H9 (cell line): ENCODE results near the gene NLRP5. TPM values are rescaled to one million over a fixed set of nuclear protein-coding genes. Genes with fewer than 3 reads are reported as not detected.

Source experiments
- DNase-seq: peaks from one replicate; pipeline ENCODE4 v3.0.0-alpha.2; 2017
- H2AFZ ChIP-seq: one replicate; pipeline ENCODE4 v1.6.1; 2013; ENCODE audit warnings: mild to moderate bottlenecking, low read length, control low read depth, moderate library complexity
- H2AK5ac ChIP-seq: 2 replicates; pipeline ENCODE4 v1.6.1; 2013; ENCODE audit warnings: low read length, control low read depth, mixed read lengths; ENCODE audit not compliant: insufficient read length
- H2BK120ac ChIP-seq: one replicate; pipeline ENCODE4 v1.6.1; 2013; ENCODE audit warnings: low read depth, mild to moderate bottlenecking, low read length, control low read depth, inconsistent platforms; ENCODE audit not compliant: poor library complexity, severe bottlenecking
- H2BK12ac ChIP-seq: 2 replicates; pipeline ENCODE4 v1.6.1; 2013; ENCODE audit warnings: low read length, control low read depth, mixed read lengths, low read depth; ENCODE audit not compliant: insufficient read length
- H2BK15ac ChIP-seq: 2 replicates; pipeline ENCODE4 v1.6.1; 2013; ENCODE audit warnings: low read depth, low read length, control low read depth
- H2BK20ac ChIP-seq: one replicate; pipeline ENCODE4 v1.6.1; 2013; ENCODE audit warnings: low read depth, mild to moderate bottlenecking, low read length, control low read depth, inconsistent platforms; ENCODE audit not compliant: poor library complexity, severe bottlenecking
- H2BK5ac ChIP-seq: 2 replicates; pipeline ENCODE4 v1.6.1; 2013; ENCODE audit warnings: low read length, control low read depth, mixed read lengths; ENCODE audit not compliant: insufficient read length
- H3K14ac ChIP-seq: 2 replicates; pipeline ENCODE4 v1.6.1; 2013; ENCODE audit warnings: low read length, control low read depth; ENCODE audit not compliant: insufficient read depth
- H3K18ac ChIP-seq: 2 replicates; pipeline ENCODE4 v1.6.1; 2013; ENCODE audit warnings: low read depth, mild to moderate bottlenecking, mixed read lengths, low read length, control low read depth; ENCODE audit not compliant: insufficient read length
- H3K23ac ChIP-seq: 2 replicates; pipeline ENCODE4 v1.6.1; 2013; ENCODE audit warnings: low read length, control low read depth, mixed read lengths, low read depth; ENCODE audit not compliant: insufficient read length
- H3K23me2 ChIP-seq: 2 replicates; pipeline ENCODE4 v1.6.1; 2013; ENCODE audit warnings: low read depth, mild to moderate bottlenecking, mixed read lengths, low read length, control low read depth; ENCODE audit not compliant: insufficient read length, poor library complexity, severe bottlenecking
- H3K27ac ChIP-seq: 2 replicates; pipeline ENCODE4 v1.5.1; 2013; ENCODE audit warnings: low read length, control low read depth, mixed read lengths, low read depth; ENCODE audit not compliant: insufficient read length
- H3K27me3 ChIP-seq: 2 replicates; pipeline ENCODE4 v1.6.1; 2013; ENCODE audit warnings: low read length, control low read depth, inconsistent platforms; ENCODE audit not compliant: insufficient read depth
- H3K4ac ChIP-seq: 2 replicates; pipeline ENCODE4 v1.6.1; 2013; ENCODE audit warnings: low read depth, mild to moderate bottlenecking, control low read depth, inconsistent platforms, low read length, moderate library complexity
- H3K4me1 ChIP-seq: 2 replicates; pipeline ENCODE4 v1.6.1; 2013; ENCODE audit warnings: low read length, control low read depth, inconsistent platforms; ENCODE audit not compliant: insufficient read depth
- H3K4me2 ChIP-seq: 2 replicates; pipeline ENCODE4 v1.6.1; 2013; ENCODE audit warnings: low read length, control low read depth, mixed read lengths; ENCODE audit not compliant: insufficient read length, insufficient read depth
- H3K56ac ChIP-seq: 2 replicates; pipeline ENCODE4 v1.6.1; 2013; ENCODE audit warnings: low read depth, mild to moderate bottlenecking, mixed read lengths, low read length, control low read depth; ENCODE audit not compliant: insufficient read length
- H3K79me1 ChIP-seq: 2 replicates; pipeline ENCODE4 v1.6.1; 2013; ENCODE audit warnings: low read depth, mild to moderate bottlenecking, moderate library complexity, low read length, control low read depth, inconsistent platforms; ENCODE audit not compliant: insufficient read depth, poor library complexity, severe bottlenecking
- H3K79me2 ChIP-seq: 2 replicates; pipeline ENCODE4 v1.6.1; 2013; ENCODE audit warnings: low read length, control low read depth, inconsistent platforms; ENCODE audit not compliant: insufficient read depth
- H3K9ac ChIP-seq: 2 replicates; pipeline ENCODE4 v1.6.1; 2013; ENCODE audit warnings: low read length, control low read depth, mixed read lengths; ENCODE audit not compliant: insufficient read length; ENCODE audit errors: extremely low read depth
- H3K9me3 ChIP-seq: one replicate; pipeline ENCODE4 v1.6.1; 2013; ENCODE audit warnings: low read depth, low read length, inconsistent platforms; ENCODE audit not compliant: control insufficient read depth
- H3T11ph ChIP-seq: one replicate; pipeline ENCODE4 v1.6.1; 2013; ENCODE audit warnings: mild to moderate bottlenecking, low read length, control low read depth, inconsistent platforms
- H4K20me1 ChIP-seq: one replicate; pipeline ENCODE4 v1.6.1; 2013; ENCODE audit not compliant: control insufficient read depth, insufficient read length, insufficient read depth
- H4K5ac ChIP-seq: 2 replicates; pipeline ENCODE4 v1.6.1; 2013; ENCODE audit warnings: low read depth, mild to moderate bottlenecking, mixed read lengths, low read length, control low read depth; ENCODE audit not compliant: insufficient read length
- H4K8ac ChIP-seq: replicated peaks from 2 replicates; pipeline ENCODE4 v1.6.1; 2013; ENCODE audit warnings: low read length, control low read depth, mixed read lengths, low read depth; ENCODE audit not compliant: insufficient read length
- H4K91ac ChIP-seq: 2 replicates; pipeline ENCODE4 v1.6.1; 2013; ENCODE audit warnings: low read depth, mild to moderate bottlenecking, moderate library complexity, mixed read lengths, low read length, control low read depth; ENCODE audit not compliant: insufficient read length
- H3K27ac Mint-ChIP-seq, 3 experiments: 2 replicates in 2 of 3; 3 replicates in 1 of 3; pipeline ENCODE4 v1.8.0; 2020 to 2021; ENCODE audit warnings: mixed read lengths in 3 of 3, mild to moderate bottlenecking in 1 of 3, moderate library complexity in 1 of 3
- H3K27me3 Mint-ChIP-seq: 2 replicates; pipeline ENCODE4 v1.8.0; 2021; ENCODE audit warnings: low read depth, mild to moderate bottlenecking, moderate library complexity, mixed read lengths
- H3K36me3 Mint-ChIP-seq, 3 experiments: 2 replicates in 2 of 3; 3 replicates in 1 of 3; pipeline ENCODE4 v1.8.0; 2020 to 2021; ENCODE audit warnings: low read depth in 3 of 3, mixed read lengths in 3 of 3; ENCODE audit not compliant: insufficient read depth in 1 of 3
- H3K4me1 Mint-ChIP-seq, 2 experiments: 2 replicates each; pipeline ENCODE4 v1.8.0; 2020; ENCODE audit warnings: mixed read lengths in 2 of 2
- H3K4me3 Mint-ChIP-seq, 2 experiments: 2 replicates in 1 of 2; 3 replicates in 1 of 2; pipeline ENCODE4 v1.8.0; 2020 to 2021; ENCODE audit warnings: mild to moderate bottlenecking in 2 of 2, mixed read lengths in 2 of 2, moderate library complexity in 1 of 2
- H3K9me3 Mint-ChIP-seq, 2 experiments: 2 replicates in 1 of 2; 3 replicates in 1 of 2; pipeline ENCODE4 v1.8.0; 2020; ENCODE audit warnings: mild to moderate bottlenecking in 2 of 2, mixed read lengths in 2 of 2, moderate library complexity in 1 of 2
- CTCF ChIP-seq: fragments of 200-600 bp; sonication (generic); conservative IDR thresholded peaks from 3 replicates; pipeline ENCODE4 v1.8.0; 2021; ENCODE audit warnings: antibody characterized with exemption, mild to moderate bottlenecking
- WGBS: extraction: QIAGEN DNeasy Blood & Tissue Kit; methylation state at CpG from one replicate; pipeline ENCODE4 v1.1.7; 2013; ENCODE audit warnings: missing lambda C conversion rate, low lambda C conversion rate, mixed read lengths; ENCODE audit not compliant: insufficient read length; ENCODE audit errors: extremely low coverage; 5-methylcytosine and 5-hydroxymethylcytosine counted together
- total RNA-seq: library from RNA; stranded (reverse); gene quantifications from 2 replicates; pipeline ENCODE4 v1.2.1, GENCODE V29; 2021

Gene NLRP5
- total RNA-seq, 1 experiment from 2014 or later: not detected

GRCh38 chr19:56053596-56053995 is 67.0 kb downstream of the NLRP5 start:
- peaks cover 83 to 89% of the 10 kb centered on the region in 2 experiments for H3K9me3 Mint-ChIP-seq
- Histone ChIP-seq H3K79me1 (no peaks in the 10 kb centered on the region), H3K23me2 (no peaks in the 10 kb centered on the region), H2BK120ac (no peak overlapping the region), H2AFZ (no peak overlapping the region), H3K4me1 (no peaks in the 10 kb centered on the region), H4K20me1 (no peaks in the 10 kb centered on the region), H3K27ac (no peak overlapping the region), H3K27me3 (no peaks in the 10 kb centered on the region), H2BK12ac (no peak overlapping the region), H3K18ac (no peak overlapping the region), H2BK5ac (no peak overlapping the region), H3K79me2 (no peaks in the 10 kb centered on the region), H2BK15ac (no peak overlapping the region), H3K9me3 (peaks cover 71% of the 10 kb centered on the region), H3K14ac (no peak overlapping the region), H3K56ac (no peak overlapping the region), H4K91ac (no peak overlapping the region), H3K4ac (no peak overlapping the region), H2BK20ac (no peak overlapping the region), H2AK5ac (no peak overlapping the region), H4K8ac (no peak overlapping the region), H3K4me2 (no peak overlapping the region), H3K23ac (no peak overlapping the region), H3T11ph (no peak overlapping the region), H4K5ac (no peak overlapping the region), H3K9ac (no peak overlapping the region)
- H3K4me1 Mint-ChIP-seq: no peaks in the 10 kb centered on the region
- no peak for TF ChIP-seq CTCF
- peaks cover 8 to 37% (median 12%) of the 10 kb centered on the region in 3 experiments; a peak in 6 of 7 replicates for H3K36me3 Mint-ChIP-seq
- no peak overlapping the region for H3K27ac Mint-ChIP-seq
- DNase-seq: no peak
- H3K4me3 Mint-ChIP-seq: no peak overlapping the region; a peak in 1 of 5 replicates
- H3K27me3 Mint-ChIP-seq: peaks cover 4% of the 10 kb centered on the region
- no CpG with 5 or more reads among the region's 18 CpGs for WGBS
